Fibroblast of mammary gland (primary cell): Measurements from ENCODE around the gene PRKG1.
"Not testable (repeated sequence)": the region's sequence is repeated elsewhere in the genome, so short reads cannot be mapped to it uniquely, and the experiment has no call there.

Experiments used
- DNase-seq: peaks from one replicate; pipeline ENCODE4 v3.0.0-alpha.2; 2010; ENCODE audit warnings: low read depth
- H3K4me3 ChIP-seq: 2 replicates; pipeline ENCODE4 v1.5.1; 2011; ENCODE audit warnings: low read depth, mild to moderate bottlenecking, low read length, moderate library complexity; ENCODE audit not compliant: control insufficient read depth
- CTCF ChIP-seq: conservative IDR thresholded peaks from 2 replicates; pipeline ENCODE4 v1.5.1; 2011; ENCODE audit warnings: low read depth, low read length, inconsistent platforms; ENCODE audit not compliant: control insufficient read depth, insufficient read depth

PRKG1 gene

GRCh38 chr10:51196508-51197175 is 122.4 kb downstream of the PRKG1 start:
- no peak for TF ChIP-seq CTCF
- H3K4me3 ChIP-seq = no peak overlapping the region
- DNase-seq = no peak

- no peak overlapping the region for H3K4me3 ChIP-seq
- no peak for DNase-seq
- TF ChIP-seq CTCF = no peak
Observed at GRCh38 chr10:51198170-51198569, 123.9 kb downstream of the PRKG1 start.

GRCh38 chr10:51201947-51202346 is 127.7 kb downstream of the PRKG1 start:
- no peak for DNase-seq
- H3K4me3 ChIP-seq = no peak overlapping the region
- no peak for TF ChIP-seq CTCF

GRCh38 chr10:51203359-51203758 is 129.1 kb downstream of the PRKG1 start:
- no peak for TF ChIP-seq CTCF
- no peak for DNase-seq
- H3K4me3 ChIP-seq = no peak overlapping the region

- no peak for DNase-seq
- no peak overlapping the region for H3K4me3 ChIP-seq
- TF ChIP-seq CTCF = no peak
Observed at GRCh38 chr10:51204066-51204465, 129.8 kb downstream of the PRKG1 start.

GRCh38 chr10:51204701-51205100 is 130.4 kb downstream of the PRKG1 start:
- no peak for TF ChIP-seq CTCF

GRCh38 chr10:51206500-51206899 is 132.2 kb downstream of the PRKG1 start:
- peak; percentile 14 for TF ChIP-seq CTCF
- no peak overlapping the region for H3K4me3 ChIP-seq
- DNase-seq = peak; percentile 40

More at GRCh38 chr10:51204701-51205100, 130.4 kb downstream of the PRKG1 start:
- H3K4me3 ChIP-seq = no peak overlapping the region
- peak; percentile 19 for DNase-seq

- not testable (repeated sequence) for DNase-seq, H3K4me3 ChIP-seq
Observed at GRCh38 chr10:51212937-51213336, 138.7 kb downstream of the PRKG1 start.
